Measurements from ENCODE around the gene SMOC2. TPM values are rescaled to one million over a fixed set of nuclear protein-coding genes. Genes with fewer than 3 reads are reported as not detected.

SMOC2 gene
- total RNA-seq, 1 donor from 2014 or later, result not detected

DNA sequence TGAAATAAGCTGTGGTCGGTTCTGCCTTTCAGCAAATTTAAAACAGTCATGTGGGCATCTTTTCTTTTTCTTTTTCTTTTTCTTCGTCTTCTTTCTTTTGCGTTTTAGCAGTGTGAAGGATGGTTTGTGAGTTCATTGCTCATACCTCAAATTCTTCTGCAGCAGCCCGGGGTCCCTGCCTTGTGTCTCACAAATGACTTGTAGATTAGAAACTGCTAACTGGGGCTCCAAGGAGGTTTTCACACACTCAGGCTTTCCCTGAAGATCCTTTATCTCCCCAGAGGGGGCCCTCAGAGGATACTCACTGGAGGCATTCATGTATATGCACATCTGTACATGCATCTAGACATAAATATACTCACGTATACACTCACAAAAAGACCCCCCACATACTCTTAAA, 1.7 kb downstream of the SMOC2 start:
- DNase-seq (ENCODE audit: low read depth, low spot score), result no peak

- no peak for DNase-seq (ENCODE audit: low read depth, low spot score)
Measured at GRCh38 chr6:168447282-168447681, 6.3 kb downstream of the SMOC2 start.

GRCh38 chr6:168447700-168448099, 6.7 kb downstream of the SMOC2 start:
- DNase-seq (ENCODE audit: low read depth, low spot score), result no peak

DNA sequence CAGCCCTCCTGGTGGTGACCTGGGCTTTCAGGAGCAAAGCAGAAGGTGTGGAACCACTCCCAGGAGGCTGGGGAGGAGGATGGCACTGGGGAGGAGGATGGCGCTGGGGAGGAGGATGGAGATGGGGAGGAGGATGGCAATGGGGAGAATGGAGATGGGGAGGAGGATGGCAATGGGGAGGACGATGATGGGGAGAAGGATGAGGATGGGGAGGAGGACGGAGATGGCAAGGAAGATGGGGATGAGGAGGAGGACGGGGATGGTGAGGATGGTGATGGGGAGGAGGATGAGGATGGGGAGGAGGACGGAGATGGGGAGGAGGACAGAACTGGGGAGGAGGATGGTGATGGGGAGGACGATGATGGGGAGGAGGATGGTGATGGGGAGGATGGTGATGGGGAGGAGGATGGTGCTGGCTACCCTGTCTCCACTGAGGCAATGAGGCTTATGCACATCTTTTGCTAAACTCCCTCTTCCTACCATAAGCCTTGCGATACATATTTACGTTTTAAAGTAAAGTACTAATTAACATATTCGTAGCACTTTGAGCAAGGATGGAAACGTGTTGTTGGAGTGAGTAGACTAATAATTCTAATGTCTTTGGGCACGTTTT, 7.4 kb downstream of the SMOC2 start:
- DNase-seq (ENCODE audit: low read depth, low spot score), result no peak

GRCh38 chr6:168450917-168451316, 9.9 kb downstream of the SMOC2 start:
- no peak for DNase-seq (ENCODE audit: low read depth, low spot score)

DNA sequence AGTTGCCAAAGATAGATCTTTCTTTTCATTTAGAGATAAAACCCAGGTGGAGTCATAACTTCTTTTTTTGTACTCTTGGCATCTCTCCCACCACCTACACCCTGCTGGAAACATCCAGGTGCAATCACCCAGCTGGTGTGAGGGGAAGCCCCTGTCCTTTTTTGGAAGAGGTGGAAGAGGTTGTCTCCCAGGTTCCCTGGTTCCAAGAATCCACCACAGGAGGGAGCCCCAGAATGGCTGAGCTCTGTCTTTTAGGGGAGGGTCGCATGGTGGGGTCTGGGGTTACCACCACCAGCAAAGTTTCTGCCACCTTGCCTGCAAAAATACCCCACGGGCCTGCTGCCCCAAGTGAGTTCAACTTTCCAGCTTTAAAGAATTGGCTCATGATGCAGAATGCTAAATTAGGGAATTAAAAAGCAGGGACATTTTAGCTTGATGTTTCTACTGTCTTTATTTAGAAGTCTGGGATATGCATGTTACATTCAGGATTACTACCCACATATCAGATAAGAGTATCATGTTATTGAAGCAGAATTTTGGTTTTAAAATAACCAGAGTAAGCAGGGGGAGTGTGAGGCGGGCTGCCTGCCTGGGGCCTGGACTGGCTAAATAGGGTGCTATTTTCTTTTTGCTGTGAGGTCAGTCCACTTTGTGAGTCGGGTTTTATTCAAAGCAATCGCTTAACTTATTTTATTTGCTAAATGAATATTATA, 11.0 kb downstream of the SMOC2 start:
- DNase-seq (ENCODE audit: low read depth, low spot score), result no peak

GRCh38 chr6:168452685-168453377, 11.8 kb downstream of the SMOC2 start:
- no peak for DNase-seq (ENCODE audit: low read depth, low spot score)

DNA sequence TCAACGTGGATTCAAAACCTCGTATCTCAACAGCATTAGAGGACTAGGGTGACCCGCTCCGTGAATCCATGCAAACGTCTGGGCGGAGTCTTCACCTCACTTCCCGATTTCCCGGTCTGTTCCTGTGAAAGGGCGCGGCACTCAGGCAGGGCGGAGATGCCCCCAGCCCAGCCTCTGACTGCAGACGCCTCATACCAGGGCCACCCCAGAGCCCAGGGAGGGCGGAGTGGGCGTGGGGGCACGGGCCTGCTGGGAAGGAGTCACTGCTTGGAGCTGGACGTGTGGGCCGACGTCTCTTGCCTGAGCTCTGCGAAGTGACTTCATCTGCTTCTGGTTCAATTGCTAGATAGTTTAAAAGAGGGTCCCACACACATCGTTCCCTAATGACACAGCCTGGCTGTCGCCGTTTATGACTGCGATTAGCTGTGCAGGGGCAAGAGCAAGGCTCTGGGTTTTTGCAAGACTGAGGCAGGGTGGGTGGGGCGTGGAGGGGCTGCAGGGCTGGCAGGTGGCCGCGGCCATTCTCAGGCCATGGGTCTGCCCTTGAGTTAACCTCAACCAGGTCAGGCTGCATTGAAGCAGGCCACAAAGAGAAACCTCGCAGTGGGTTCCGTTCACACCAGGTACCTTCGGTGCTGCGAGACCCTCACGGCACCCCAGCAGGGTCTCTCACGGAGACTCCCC, 15.0 kb downstream of the SMOC2 start:
- DNase-seq (ENCODE audit: low read depth, low spot score), result no peak

DNA sequence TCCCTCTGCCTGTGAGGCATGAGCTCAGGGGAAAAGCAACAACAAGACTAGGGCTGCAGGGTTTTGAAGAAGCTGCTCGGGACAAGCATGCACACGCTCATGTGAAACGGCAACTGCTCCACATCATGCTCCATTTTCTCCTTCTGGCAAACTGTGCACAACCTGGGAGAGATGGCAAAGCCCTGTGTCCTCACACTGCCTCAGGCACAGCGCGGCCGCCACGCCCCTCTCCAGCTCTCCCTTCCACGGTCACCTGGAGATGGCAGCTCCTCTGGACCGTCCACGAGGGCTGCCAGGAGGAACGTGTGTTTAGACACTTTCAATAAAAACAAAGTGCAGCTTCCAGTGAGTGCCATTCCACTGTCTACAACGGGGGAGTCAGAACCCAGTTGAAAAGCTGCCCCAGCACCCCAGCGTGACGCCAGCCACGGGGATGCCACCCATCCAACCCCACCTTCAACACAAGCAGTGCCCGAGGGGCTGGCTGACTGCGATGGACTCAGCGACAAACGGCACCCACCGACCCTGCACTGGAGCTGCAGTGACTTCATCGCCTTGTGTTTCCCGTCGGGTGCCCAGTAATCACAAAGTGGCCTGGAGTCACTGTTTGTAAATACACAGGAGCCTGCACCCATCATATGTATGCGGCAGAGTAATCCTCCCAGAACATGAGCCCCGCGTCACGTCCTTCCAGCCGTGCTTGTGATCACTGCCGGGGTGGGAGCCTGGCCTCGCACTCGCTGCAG, 16.1 kb downstream of the SMOC2 start:
- DNase-seq (ENCODE audit: low read depth, low spot score), result no peak

- DNase-seq (ENCODE audit: low read depth, low spot score), result no peak
Measured at GRCh38 chr6:168457653-168457934, 16.6 kb downstream of the SMOC2 start.

- no peak for DNase-seq (ENCODE audit: low read depth, low spot score)
Measured at GRCh38 chr6:168458101-168458500, 17.1 kb downstream of the SMOC2 start.

DNA sequence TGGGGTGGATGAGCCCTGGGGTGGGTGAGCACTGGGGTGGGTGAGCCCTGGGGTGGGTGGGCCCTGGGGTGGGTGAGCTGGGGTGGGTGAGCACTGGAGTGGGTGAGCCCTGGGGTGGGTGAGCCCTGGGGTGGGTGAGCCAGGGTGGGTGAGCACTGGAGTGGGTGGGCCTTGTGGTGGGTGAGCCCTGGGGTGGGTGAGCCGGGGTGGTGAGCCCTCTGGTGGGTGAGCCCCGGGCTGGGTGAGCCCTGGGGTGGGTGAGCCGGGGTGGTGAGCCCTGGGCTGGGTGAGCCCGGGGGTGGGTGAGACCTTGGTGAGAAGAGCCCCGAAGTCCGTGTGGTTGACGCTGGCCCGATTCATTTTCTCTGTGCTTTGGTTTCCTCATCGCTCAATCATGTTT, 18.6 kb downstream of the SMOC2 start:
- no peak for DNase-seq (ENCODE audit: low read depth, low spot score)

- no peak for DNase-seq (ENCODE audit: low read depth, low spot score)
Measured at GRCh38 chr6:168462289-168462853, 21.4 kb downstream of the SMOC2 start.

DNA sequence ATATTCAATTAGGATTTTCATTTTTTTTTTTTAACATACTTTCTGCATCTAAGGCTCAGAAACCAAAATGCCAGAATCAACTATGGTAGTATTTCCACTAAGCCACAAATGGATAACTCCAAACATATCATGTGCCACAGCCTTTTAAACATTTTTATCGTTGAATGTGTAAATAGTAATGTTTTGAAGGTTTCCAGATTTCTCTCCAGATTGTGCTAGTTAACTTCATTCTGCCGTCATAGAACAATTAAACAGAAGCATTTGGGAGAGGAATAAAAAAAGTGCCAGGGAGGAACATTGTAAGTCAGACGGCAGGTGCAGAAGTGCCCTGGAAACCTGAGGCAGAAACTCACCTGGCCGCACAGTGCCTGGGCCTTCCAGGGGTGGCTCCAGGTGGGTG, 23.6 kb downstream of the SMOC2 start:
- no peak for DNase-seq (ENCODE audit: low read depth, low spot score)

DNA sequence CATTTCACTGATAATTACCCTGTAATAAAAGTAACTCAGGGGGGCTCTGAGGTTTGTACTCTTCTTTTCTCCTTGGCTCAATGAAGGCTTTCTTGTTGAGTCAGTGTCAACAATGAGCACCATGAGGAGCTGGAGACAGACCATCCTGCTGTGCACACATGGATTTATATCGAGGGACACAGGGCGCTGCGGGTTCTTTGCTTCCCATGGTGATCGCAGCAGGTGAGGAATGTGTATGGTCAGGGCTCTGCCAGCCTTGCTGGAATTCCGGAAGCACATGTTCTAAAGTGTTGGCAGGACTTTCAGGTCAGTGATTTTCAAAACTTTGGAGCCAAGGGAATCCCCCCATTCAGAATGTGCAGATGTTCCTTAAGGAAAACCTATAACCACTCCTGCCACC, 27.1 kb downstream of the SMOC2 start:
- DNase-seq (ENCODE audit: low read depth, low spot score), result no peak

DNA sequence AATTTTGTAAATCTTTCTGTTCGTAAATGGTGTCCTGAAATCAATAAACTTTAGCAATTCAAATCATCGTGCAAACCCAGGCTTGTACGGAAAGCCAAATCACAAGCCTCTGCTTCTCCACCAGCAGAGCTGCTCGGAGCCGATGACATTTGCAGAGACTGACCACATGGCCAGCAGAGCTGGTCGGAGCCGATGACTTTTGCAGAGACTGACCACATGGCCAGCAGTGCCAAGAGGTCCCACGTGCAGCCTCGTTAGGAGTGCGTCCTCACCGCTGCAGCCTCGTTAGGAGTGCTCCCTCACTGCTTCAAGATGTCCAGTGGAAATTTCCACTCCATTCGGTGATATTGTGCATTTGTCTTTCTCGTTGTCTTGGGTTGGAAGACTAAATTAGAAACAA, 28.5 kb downstream of the SMOC2 start:
- no peak for DNase-seq (ENCODE audit: low read depth, low spot score)

DNA sequence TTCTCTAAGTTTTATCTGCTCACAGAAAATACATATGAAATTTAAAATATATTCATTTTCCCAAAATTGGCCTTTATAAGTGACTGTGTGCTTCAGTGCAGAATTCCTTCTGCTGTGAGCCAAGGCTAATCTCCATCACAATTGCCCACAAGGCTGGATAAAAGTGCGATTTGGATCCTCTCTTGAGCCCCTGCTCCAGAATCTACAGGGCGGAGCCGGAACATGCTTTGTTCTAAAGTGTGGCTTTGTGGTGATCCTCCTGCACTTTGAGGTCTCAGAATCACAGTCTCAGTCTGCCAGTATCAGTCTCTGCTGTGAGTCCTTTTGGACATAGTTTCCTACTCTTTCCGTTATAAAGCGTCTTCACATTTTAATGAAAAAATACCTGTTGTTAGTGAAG, 28.9 kb downstream of the SMOC2 start:
- no peak for DNase-seq (ENCODE audit: low read depth, low spot score)

GRCh38 chr6:168472363-168472762, 31.4 kb downstream of the SMOC2 start:
- no peak for DNase-seq (ENCODE audit: low read depth, low spot score)

- DNase-seq (ENCODE audit: low read depth, low spot score), result no peak
Measured at GRCh38 chr6:168473197-168473596, 32.2 kb downstream of the SMOC2 start.

DNA sequence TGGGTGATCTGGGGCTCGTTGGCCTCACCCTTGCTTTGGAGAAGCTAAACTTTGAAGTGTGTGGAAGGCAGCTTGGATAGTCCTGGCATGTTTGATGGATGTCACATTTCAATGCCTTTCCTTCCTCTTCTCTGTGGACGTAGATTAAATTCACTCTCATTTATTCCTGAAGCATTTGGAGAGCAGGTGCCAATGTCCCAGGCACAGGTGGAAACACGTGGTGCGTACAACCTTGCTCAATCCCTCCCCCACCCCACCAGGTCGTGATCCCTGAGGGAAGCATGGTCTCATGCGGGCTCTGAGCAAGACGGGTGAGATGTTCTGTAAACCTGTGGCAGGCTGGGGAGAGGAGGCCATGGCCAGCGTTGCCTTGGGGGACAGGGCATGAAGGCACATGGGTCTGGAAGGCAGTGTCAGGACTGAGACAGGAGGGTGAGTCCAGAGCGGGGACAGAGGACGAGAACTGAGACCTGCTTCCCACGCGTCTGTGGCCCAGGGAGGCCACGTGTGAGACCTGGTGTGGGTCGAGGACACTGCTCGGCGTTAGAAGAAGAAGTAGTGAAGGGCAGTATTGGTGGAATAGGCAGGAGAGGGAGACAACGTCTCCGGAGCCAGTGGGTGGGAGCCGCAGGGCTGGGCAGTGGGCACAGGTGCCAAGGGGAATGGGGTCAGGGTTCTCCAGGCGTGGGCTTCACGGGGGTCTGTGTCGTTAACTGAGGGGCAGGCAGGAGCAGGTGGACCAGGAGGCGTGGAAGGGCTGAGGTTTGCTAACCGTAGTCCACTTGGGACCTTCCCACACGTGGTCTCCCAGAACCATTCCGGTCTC, 34.4 kb downstream of the SMOC2 start:
- no peak for DNase-seq (ENCODE audit: low read depth, low spot score)

- no peak for DNase-seq (ENCODE audit: low read depth, low spot score)
Measured at GRCh38 chr6:168479421-168479820, 38.4 kb downstream of the SMOC2 start.
